ENCODE results near the gene COPA. TPM values are rescaled to one million over a fixed set of nuclear protein-coding genes. Genes with fewer than 3 reads are reported as not detected.

COPA gene
- total RNA-seq, 1 experiment from 2014 or later = 118 TPM

DNA sequence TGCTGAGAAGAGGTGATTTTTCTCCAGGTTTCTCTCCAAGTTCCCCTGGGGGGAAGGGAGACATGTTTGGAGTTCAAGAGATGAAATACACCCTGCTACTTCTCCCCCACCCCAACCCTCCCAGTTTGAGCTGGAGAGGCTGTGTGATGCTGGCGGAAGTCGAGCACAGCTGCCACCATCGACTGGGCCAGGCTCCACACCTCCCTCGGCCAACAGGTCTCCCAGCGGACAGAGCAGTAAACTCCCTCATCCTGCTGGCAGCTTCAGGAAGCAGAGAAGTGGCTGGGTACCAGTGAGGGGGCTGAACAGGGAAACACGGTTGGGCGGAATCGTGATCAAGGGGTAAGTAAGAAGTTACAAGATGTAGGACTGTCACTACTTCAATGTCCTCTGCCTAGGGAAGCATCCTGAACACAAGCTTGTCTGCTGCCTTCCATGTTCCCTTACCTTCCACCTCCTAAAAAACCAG, 17.2 kb upstream of the COPA start:
- Histone ChIP-seq H2BK20ac (ENCODE audit: low read depth, low read length, poor library complexity, severe bottlenecking) (no peak overlapping the region), H4K91ac (ENCODE audit: insufficient read length, low read depth, low read length) (no peak overlapping the region), H3K14ac (ENCODE audit: insufficient read depth, low read length) (no peak overlapping the region), H3K4me2 (ENCODE audit: insufficient read depth, insufficient read length, low read length) (no peak overlapping the region), H2BK120ac (ENCODE audit: low read depth, low read length, poor library complexity, severe bottlenecking) (no peak overlapping the region), H3K23ac (ENCODE audit: insufficient read length, low read depth, low read length) (no peak overlapping the region), H3K27me3 (ENCODE audit: insufficient read depth, low read length) (no peaks in the 10 kb centered on the region), H4K8ac (replicated peaks; ENCODE audit: insufficient read length, low read depth, low read length) (no peak overlapping the region), H2AFZ (ENCODE audit: low read length) (no peak overlapping the region), H3K4ac (ENCODE audit: low read depth, low read length) (no peak overlapping the region), H3K23me2 (ENCODE audit: insufficient read length, low read depth, low read length, poor library complexity, severe bottlenecking) (no peaks in the 10 kb centered on the region), H4K5ac (ENCODE audit: insufficient read length, low read depth, low read length) (no peak overlapping the region), H2BK5ac (ENCODE audit: insufficient read length, low read length) (no peak overlapping the region), H2BK12ac (ENCODE audit: insufficient read length, low read depth, low read length) (no peak overlapping the region), H3K27ac (ENCODE audit: insufficient read length, low read depth, low read length) (no peak overlapping the region), H3K79me2 (ENCODE audit: insufficient read depth, low read length) (no peaks in the 10 kb centered on the region), H2AK5ac (ENCODE audit: insufficient read length, low read length) (no peak overlapping the region), H3K79me1 (ENCODE audit: insufficient read depth, low read depth, low read length, poor library complexity, severe bottlenecking) (no peaks in the 10 kb centered on the region), H3K4me1 (ENCODE audit: insufficient read depth, low read length) (no peaks in the 10 kb centered on the region; the same call in 1 of the 2 replicates), H2BK15ac (ENCODE audit: low read depth, low read length) (no peak overlapping the region), H3K9me3 (ENCODE audit: control insufficient read depth, low read depth, low read length) (no peaks in the 10 kb centered on the region), H3K18ac (ENCODE audit: insufficient read length, low read depth, low read length) (no peak overlapping the region), H3K9ac (ENCODE audit: extremely low read depth, insufficient read length, low read length) (no peak overlapping the region), H4K20me1 (ENCODE audit: control insufficient read depth, insufficient read depth, insufficient read length) (no peaks in the 10 kb centered on the region), H3K56ac (ENCODE audit: insufficient read length, low read depth, low read length) (no peak overlapping the region), H3T11ph (ENCODE audit: low read length) (no peak overlapping the region)
- Mint-ChIP-seq H3K27ac (peak overlapping the region in 2 of 3 experiments; percentile 13 to 78; a peak in 5 of 7 replicates), H3K4me1 (peaks cover 25 to 36% of the 10 kb centered on the region in 2 experiments), H3K36me3 (ENCODE audit: insufficient read depth in 1 of 3, low read depth in 3 of 3) (peaks cover 21 to 56% (median 50%) of the 10 kb centered on the region in 3 experiments; a peak in 6 of 7 replicates), H3K27me3 (ENCODE audit: low read depth) (no peaks in the 10 kb centered on the region), H3K9me3 (no peaks in the 10 kb centered on the region), H3K4me3 (no peak overlapping the region)
- WGBS (ENCODE audit: extremely low coverage, insufficient read length, low lambda C conversion rate) = no CpG with 5 or more reads among the region's 8 CpGs
- TF ChIP-seq, protein P1, sequence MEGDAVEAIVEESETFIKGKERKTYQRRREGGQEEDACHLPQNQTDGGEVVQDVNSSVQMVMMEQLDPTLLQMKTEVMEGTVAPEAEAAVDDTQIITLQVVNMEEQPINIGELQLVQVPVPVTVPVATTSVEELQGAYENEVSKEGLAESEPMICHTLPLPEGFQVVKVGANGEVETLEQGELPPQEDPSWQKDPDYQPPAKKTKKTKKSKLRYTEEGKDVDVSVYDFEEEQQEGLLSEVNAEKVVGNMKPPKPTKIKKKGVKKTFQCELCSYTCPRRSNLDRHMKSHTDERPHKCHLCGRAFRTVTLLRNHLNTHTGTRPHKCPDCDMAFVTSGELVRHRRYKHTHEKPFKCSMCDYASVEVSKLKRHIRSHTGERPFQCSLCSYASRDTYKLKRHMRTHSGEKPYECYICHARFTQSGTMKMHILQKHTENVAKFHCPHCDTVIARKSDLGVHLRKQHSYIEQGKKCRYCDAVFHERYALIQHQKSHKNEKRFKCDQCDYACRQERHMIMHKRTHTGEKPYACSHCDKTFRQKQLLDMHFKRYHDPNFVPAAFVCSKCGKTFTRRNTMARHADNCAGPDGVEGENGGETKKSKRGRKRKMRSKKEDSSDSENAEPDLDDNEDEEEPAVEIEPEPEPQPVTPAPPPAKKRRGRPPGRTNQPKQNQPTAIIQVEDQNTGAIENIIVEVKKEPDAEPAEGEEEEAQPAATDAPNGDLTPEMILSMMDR (conservative IDR thresholded peaks at IDR 0.05) = no peak
- DNase-seq = no peak

Data from H9 (cell line).